ENCODE results near the gene PPP2R5B. TPM values are rescaled to one million over a fixed set of nuclear protein-coding genes. Genes with fewer than 3 reads are reported as not detected.

Gene PPP2R5B
- total and polyA plus RNA-seq, 9 of the 15 experiments (the other 6 are each of a cell fraction or from before 2014, with no cell fraction given): 0.10 to 7.8 (median 3.3) TPM

GRCh38 chr11:64916775-64917662, 7.5 kb upstream of the PPP2R5B start, which contains the start of gene ATG2A (continued):
- TF ChIP-seq E2F6 (IDR thresholded peaks at IDR 0.05; ENCODE audit: borderline replicate concordance in 1 of 2, extremely low read depth in 1 of 2, insufficient read depth in 1 of 2, insufficient read length in 1 of 2, low read depth in 1 of 2, low read length in 1 of 2, poor library complexity in 1 of 2, severe bottlenecking in 1 of 2) (peak; percentile 27), ZNF143 (CRISPR knock-in tag; IDR thresholded peaks at IDR 0.05) (peak; percentile 15; the same call in 1 of the 2 replicates), HNRNPL (IDR thresholded peaks at IDR 0.05; ENCODE audit: low read depth, low read length) (no peak), MNT (conservative IDR thresholded peaks at IDR 0.05) (peak; percentile 50 to 65), BRF1 (IDR thresholded peaks at IDR 0.05; ENCODE audit: borderline replicate concordance, extremely low read depth, insufficient read length) (no peak), HCFC1 (IDR thresholded peaks at IDR 0.05; ENCODE audit: low read depth, low read length) (peak; percentile 67), ZBTB33 (CRISPR knock-in tag; IDR thresholded peaks at IDR 0.05) (0 out of 2 replicates have a peak, but pooled peaks have one; percentile 38), TBP (optimal IDR thresholded peaks at IDR 0.05; ENCODE audit: low read depth, low read length) (peak; percentile 73), PBX2 (CRISPR knock-in tag; IDR thresholded peaks at IDR 0.05; ENCODE audit: low read depth) (no peak), PBX2 (tag; conservative IDR thresholded peaks at IDR 0.05; ENCODE audit: low read depth) (peak; percentile 77), NR4A1 (CRISPR knock-in tag; IDR thresholded peaks at IDR 0.05) (no peak), NR4A1 (tag; IDR thresholded peaks at IDR 0.05) (no peak), ZNF3 (CRISPR knock-in tag; IDR thresholded peaks at IDR 0.05) (no peak), CHCHD3 (CRISPR knock-in tag; IDR thresholded peaks at IDR 0.05) (no peak), TOE1 (IDR thresholded peaks at IDR 0.05; ENCODE audit: borderline replicate concordance) (peak; percentile 40; the same call in 1 of the 2 replicates), TOE1 (CRISPR knock-in tag; IDR thresholded peaks at IDR 0.05; ENCODE audit: borderline replicate concordance, low read depth) (peak; percentile 94), ZNF224 (CRISPR knock-in tag; IDR thresholded peaks at IDR 0.05) (no peak), TFAP4 (CRISPR knock-in tag; IDR thresholded peaks at IDR 0.05; ENCODE audit: borderline replicate concordance) (peak; percentile 68; the same call in 1 of the 2 replicates)
